OCI-LY1 (cell line): ENCODE measurements around the gene GNAZ.

Experiments
- H2AFZ ChIP-seq: fragments of 200-600 bp; sonication (generic), shearing (Covaris generic); 2 replicates; pipeline ENCODE4 v1.6.0; 2014; ENCODE audit warnings: antibody characterized with exemption, mild to moderate bottlenecking, low read length
- H3F3A ChIP-seq: fragments of 200-600 bp; sonication (generic), shearing (Covaris generic); 2 replicates; pipeline ENCODE4 v1.6.0; 2014; ENCODE audit warnings: mild to moderate bottlenecking, antibody characterized with exemption, low read length, moderate library complexity; ENCODE audit not compliant: insufficient read depth
- H3K27ac ChIP-seq: fragments of 200-600 bp; sonication (generic); 2 replicates; pipeline ENCODE4 v1.5.1; 2014; ENCODE audit warnings: low read length, mixed run types, mild to moderate bottlenecking, low read depth; ENCODE audit not compliant: poor library complexity, severe bottlenecking
- H3K27me3 ChIP-seq: fragments of 200-600 bp; sonication (generic); 2 replicates; pipeline ENCODE4 v1.6.0; 2014; ENCODE audit warnings: antibody characterized with exemption, mild to moderate bottlenecking, low read length, moderate library complexity; ENCODE audit not compliant: insufficient read depth
- H3K36me3 ChIP-seq: fragments of 200-600 bp; sonication (generic); 2 replicates; pipeline ENCODE4 v1.6.1; 2014; ENCODE audit warnings: mild to moderate bottlenecking, antibody characterized with exemption, low read length, moderate library complexity, mixed read lengths; ENCODE audit not compliant: insufficient read depth
- H3K4me1 ChIP-seq: fragments of 200-600 bp; sonication (generic); 2 replicates; pipeline ENCODE4 v1.5.1; 2014; ENCODE audit warnings: mild to moderate bottlenecking, low read length, moderate library complexity; ENCODE audit not compliant: insufficient read depth, severe bottlenecking
- H3K4me2 ChIP-seq: fragments of 200-600 bp; sonication (generic), shearing (Covaris generic); 2 replicates; pipeline ENCODE4 v1.6.1; 2014; ENCODE audit warnings: low read length
- H3K4me3 ChIP-seq: fragments of 200-600 bp; sonication (generic); 2 replicates; pipeline ENCODE4 v1.5.1; 2014; ENCODE audit warnings: low read length, low read depth, mild to moderate bottlenecking, mixed read lengths; ENCODE audit not compliant: poor library complexity, severe bottlenecking
- H3K79me2 ChIP-seq: fragments of 200-600 bp; shearing (Covaris generic); 2 replicates; pipeline ENCODE4 v1.6.1; 2016; ENCODE audit warnings: mixed run types, low read length, mixed read lengths; ENCODE audit not compliant: insufficient read depth
- H3K9ac ChIP-seq: fragments of 200-600 bp; sonication (generic), shearing (Covaris generic); 2 replicates; pipeline ENCODE4 v1.6.1; 2014; ENCODE audit warnings: mild to moderate bottlenecking, low read length, mixed read lengths
- H3K9me2 ChIP-seq: fragments of 200-600 bp; sonication (generic), shearing (Covaris generic); 2 replicates; pipeline ENCODE4 v1.6.1; 2014; ENCODE audit warnings: low read depth, mild to moderate bottlenecking, low read length, mixed read lengths
- H3K9me3 ChIP-seq: fragments of 200-600 bp; shearing (Covaris generic); 2 replicates; pipeline ENCODE4 v1.6.1; 2014; ENCODE audit warnings: low read length, mixed read lengths
- H4K20me1 ChIP-seq: fragments of 200-600 bp; sonication (generic), shearing (Covaris generic); 2 replicates; pipeline ENCODE4 v1.6.0; 2016; ENCODE audit warnings: mild to moderate bottlenecking, low read length; ENCODE audit not compliant: insufficient read depth
- EZH2 ChIP-seq: fragments of 200-600 bp; sonication (generic), shearing (Covaris generic); IDR thresholded peaks from 2 replicates; pipeline ENCODE4 v1.8.0; 2017; ENCODE audit warnings: borderline replicate concordance, mixed run types, mild to moderate bottlenecking, antibody characterized with exemption, low read length, moderate library complexity, mixed read lengths
- TF ChIP-seq, protein P1 (sequence below): fragments of 200-600 bp; sonication (generic), shearing (Covaris generic); IDR thresholded peaks from 2 replicates; pipeline ENCODE4 v1.5.1; 2017; ENCODE audit warnings: mild to moderate bottlenecking, antibody characterized with exemption, low read length, moderate library complexity, mixed read lengths

The GNAZ gene

DNA sequence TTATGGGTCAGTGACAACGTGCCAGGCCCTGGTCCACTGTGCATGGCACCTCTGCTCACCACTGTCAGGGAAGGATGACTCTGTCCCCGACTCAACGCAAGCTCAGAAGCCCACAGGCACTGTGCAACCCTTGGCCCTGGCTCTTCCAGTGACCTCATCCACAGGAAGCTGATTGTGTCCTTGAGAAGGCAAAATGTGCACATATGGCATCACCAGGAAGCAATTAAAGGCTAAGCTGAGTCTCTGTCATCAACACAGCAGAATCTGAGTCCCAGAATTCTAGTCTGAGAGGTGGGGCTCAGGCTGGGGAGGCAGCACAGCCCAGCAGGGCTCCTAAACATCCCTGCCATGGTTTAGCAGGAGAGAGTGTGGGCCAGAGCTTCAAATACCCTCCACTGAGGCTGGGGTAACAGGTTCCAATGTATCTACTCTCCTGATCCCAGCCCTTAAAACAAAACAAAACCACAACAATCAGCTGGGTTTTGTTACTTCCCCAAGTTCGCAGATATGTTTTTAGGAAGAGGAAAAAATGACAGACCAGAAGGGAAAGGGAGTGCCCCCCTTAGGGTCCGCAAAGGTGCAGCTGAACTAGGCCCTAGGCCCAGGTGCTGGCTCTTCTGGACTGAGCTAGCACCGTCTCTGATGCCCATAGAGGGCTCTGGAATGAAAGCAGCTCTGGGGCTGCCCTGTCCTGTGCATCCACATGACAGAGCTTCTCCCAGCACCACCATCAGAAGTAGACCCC lies 33.5 kb upstream of the GNAZ start:
- Histone ChIP-seq H2AFZ (no peak overlapping the region), H4K20me1 (no peaks in the 10 kb centered on the region), H3F3A (no peaks in the 10 kb centered on the region), H3K79me2 (no peaks in the 10 kb centered on the region), H3K9me3 (no peaks in the 10 kb centered on the region), H3K27ac (no peak overlapping the region), H3K27me3 (no peaks in the 10 kb centered on the region), H3K4me1 (peaks cover 23% of the 10 kb centered on the region), H3K4me2 (no peak overlapping the region), H3K9ac (no peak overlapping the region), H3K36me3 (no peaks in the 10 kb centered on the region), H3K9me2 (no peaks in the 10 kb centered on the region), H3K4me3 (no peak overlapping the region)
- TF ChIP-seq, protein P1, sequence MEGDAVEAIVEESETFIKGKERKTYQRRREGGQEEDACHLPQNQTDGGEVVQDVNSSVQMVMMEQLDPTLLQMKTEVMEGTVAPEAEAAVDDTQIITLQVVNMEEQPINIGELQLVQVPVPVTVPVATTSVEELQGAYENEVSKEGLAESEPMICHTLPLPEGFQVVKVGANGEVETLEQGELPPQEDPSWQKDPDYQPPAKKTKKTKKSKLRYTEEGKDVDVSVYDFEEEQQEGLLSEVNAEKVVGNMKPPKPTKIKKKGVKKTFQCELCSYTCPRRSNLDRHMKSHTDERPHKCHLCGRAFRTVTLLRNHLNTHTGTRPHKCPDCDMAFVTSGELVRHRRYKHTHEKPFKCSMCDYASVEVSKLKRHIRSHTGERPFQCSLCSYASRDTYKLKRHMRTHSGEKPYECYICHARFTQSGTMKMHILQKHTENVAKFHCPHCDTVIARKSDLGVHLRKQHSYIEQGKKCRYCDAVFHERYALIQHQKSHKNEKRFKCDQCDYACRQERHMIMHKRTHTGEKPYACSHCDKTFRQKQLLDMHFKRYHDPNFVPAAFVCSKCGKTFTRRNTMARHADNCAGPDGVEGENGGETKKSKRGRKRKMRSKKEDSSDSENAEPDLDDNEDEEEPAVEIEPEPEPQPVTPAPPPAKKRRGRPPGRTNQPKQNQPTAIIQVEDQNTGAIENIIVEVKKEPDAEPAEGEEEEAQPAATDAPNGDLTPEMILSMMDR = no peak
- TF ChIP-seq EZH2 = no peak

DNA sequence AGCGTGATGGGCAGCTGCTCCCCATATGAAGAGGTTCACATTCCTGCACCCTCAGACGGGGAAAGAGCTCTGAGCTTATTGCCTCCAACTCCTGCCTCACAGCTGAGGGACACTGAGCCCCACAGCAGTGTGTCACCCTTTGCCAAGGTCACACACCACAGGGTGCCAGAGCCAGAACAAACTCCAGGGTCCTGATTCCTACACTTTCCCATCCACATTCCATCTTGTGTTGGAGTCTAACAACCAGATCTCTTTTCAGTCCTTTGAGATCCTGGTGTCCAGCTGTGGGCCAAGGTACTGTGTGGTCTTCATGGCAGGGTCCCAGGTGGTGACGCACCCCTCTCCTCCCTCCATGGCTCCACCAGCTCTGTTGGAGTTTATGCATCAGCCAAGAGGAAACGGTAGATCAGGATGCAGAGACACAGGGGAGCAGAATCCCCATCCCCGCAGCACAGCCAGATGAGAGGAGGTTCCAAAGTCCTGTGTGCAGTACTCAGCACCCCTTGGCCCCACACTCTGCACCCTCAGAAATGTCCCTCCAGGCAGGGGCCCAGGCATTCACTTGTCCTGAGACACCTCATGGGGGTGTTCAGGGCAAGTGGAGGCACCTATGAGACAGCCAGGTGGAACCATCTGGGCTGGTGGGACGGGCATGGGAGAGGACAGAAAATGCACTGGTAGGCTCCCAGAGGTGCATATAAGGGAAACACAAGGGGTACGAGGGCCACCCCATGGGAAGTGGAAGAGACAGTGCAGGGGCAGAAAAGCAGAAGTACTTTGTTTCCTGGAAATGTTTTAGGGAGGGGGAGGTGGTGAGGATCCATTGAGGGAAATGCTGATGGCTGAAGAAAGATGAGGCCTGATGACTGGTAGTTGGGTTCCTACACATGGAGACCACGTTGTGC lies 32.6 kb upstream of the GNAZ start:
- H3K9ac ChIP-seq = no peak overlapping the region

DNA sequence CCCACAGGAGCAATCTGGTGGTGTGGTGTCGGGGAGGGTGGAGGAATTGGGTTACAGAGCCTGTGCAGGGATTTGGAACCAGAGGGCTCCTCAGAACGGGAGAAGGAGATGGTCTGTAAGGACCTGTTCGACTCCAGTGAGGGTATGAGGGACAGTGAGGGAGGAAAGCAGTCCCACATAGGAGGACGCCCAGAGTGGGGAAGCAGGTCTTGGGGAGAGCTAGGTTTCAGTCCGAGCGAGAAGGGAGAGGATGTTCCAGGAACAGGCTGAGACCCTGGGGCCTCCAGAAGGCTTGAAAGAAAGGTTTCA lies 32.0 kb upstream of the GNAZ start:
- Histone ChIP-seq H3K4me1 (peaks cover 23% of the 10 kb centered on the region), H3K4me3 (no peak overlapping the region), H3F3A (no peaks in the 10 kb centered on the region), H3K9me2 (no peaks in the 10 kb centered on the region), H3K4me2 (no peak overlapping the region), H4K20me1 (no peaks in the 10 kb centered on the region), H3K27ac (no peak overlapping the region), H3K9ac (no peak overlapping the region), H3K27me3 (no peaks in the 10 kb centered on the region), H2AFZ (no peak overlapping the region), H3K36me3 (no peaks in the 10 kb centered on the region), H3K9me3 (no peaks in the 10 kb centered on the region), H3K79me2 (no peaks in the 10 kb centered on the region)
- TF ChIP-seq, protein P1 = no peak
- TF ChIP-seq EZH2 = no peak

More for the DNA sequence above, 32.6 kb upstream of the GNAZ start:
- H4K20me1 ChIP-seq = no peaks in the 10 kb centered on the region
- H3K4me3 ChIP-seq = no peak overlapping the region
- H3K27ac ChIP-seq = no peak overlapping the region
- H3K4me2 ChIP-seq = no peak overlapping the region
- no peaks in the 10 kb centered on the region for H3K9me3 ChIP-seq
- H3K79me2 ChIP-seq = no peaks in the 10 kb centered on the region
- no peak for TF ChIP-seq EZH2
- TF ChIP-seq, protein P1 = no peak
- H3K4me1 ChIP-seq = peaks cover 23% of the 10 kb centered on the region
- no peaks in the 10 kb centered on the region for H3K9me2 ChIP-seq
- no peaks in the 10 kb centered on the region for H3F3A ChIP-seq
- no peak overlapping the region for H2AFZ ChIP-seq
- H3K36me3 ChIP-seq = no peaks in the 10 kb centered on the region
- H3K27me3 ChIP-seq = no peaks in the 10 kb centered on the region
